ENCODE results near the gene ZCCHC7. TPM values are rescaled to one million over a fixed set of nuclear protein-coding genes. Genes with fewer than 3 reads are reported as not detected.

ZCCHC7 gene
- total and polyA plus RNA-seq, 2 donors (not counting 3 experiments of a cell fraction or from before 2014, with no cell fraction given), result 7.4 to 14.8 TPM

DNA sequence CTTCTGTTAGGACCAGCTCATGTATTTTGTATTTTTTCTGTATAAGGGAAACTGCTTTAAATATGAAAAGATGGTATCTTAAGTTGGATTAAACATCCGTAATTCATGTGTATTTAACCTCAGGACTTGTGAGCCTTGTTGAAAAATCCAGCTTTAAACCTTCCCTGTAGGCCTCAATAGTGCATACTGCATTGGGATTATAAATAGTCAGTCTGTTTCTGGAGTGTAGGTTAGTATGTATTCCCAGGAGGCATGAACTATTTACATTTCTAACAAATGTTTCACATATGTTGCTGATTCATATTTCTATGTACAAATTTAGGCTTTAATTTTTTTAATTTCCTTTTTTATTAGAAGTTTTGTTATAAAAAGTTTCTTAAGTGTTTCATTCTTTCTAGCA, 164.3 kb downstream of the ZCCHC7 start:
- Histone ChIP-seq H3K79me2 (ENCODE audit: control insufficient read depth, insufficient read depth, low read length) (no peaks in the 10 kb centered on the region), H3K27ac (ENCODE audit: insufficient read depth, low read depth, low read length) (no peak overlapping the region), H3K9me3 (replicated peaks; ENCODE audit: control insufficient read depth, insufficient read depth, low read length) (no peaks in the 10 kb centered on the region), H3K4me2 (ENCODE audit: insufficient read depth, low read length) (no peak overlapping the region), H3K9me1 (replicated peaks; ENCODE audit: control insufficient read depth, extremely low read depth, insufficient read depth, low read length) (no peaks in the 10 kb centered on the region), H3K27me3 (ENCODE audit: control insufficient read depth in 2 of 2, insufficient read depth in 2 of 2, low read length in 2 of 2) (no peaks in the 10 kb centered on the region), H2AFZ (ENCODE audit: low read depth, low read length) (no peak overlapping the region), H3K4me1 (ENCODE audit: control insufficient read depth, extremely low read depth, insufficient read depth, low read length) (no peaks in the 10 kb centered on the region), H3K4me3 (replicated peaks in 1 of 3; ENCODE audit: insufficient read depth in 1 of 3, low read depth in 1 of 3, low read length in 3 of 3) (no peak overlapping the region), H4K20me1 (replicated peaks; ENCODE audit: control insufficient read depth, extremely low read depth, insufficient read depth, low read length) (no peaks in the 10 kb centered on the region), H3K9ac (replicated peaks; ENCODE audit: extremely low read depth, insufficient read depth, low read length) (no peak overlapping the region), H3K36me3 (ENCODE audit: control insufficient read depth in 2 of 2, extremely low read depth in 1 of 2, insufficient read depth in 2 of 2, low read length in 2 of 2) (no peaks in the 10 kb centered on the region)
- TF ChIP-seq, protein P1, sequence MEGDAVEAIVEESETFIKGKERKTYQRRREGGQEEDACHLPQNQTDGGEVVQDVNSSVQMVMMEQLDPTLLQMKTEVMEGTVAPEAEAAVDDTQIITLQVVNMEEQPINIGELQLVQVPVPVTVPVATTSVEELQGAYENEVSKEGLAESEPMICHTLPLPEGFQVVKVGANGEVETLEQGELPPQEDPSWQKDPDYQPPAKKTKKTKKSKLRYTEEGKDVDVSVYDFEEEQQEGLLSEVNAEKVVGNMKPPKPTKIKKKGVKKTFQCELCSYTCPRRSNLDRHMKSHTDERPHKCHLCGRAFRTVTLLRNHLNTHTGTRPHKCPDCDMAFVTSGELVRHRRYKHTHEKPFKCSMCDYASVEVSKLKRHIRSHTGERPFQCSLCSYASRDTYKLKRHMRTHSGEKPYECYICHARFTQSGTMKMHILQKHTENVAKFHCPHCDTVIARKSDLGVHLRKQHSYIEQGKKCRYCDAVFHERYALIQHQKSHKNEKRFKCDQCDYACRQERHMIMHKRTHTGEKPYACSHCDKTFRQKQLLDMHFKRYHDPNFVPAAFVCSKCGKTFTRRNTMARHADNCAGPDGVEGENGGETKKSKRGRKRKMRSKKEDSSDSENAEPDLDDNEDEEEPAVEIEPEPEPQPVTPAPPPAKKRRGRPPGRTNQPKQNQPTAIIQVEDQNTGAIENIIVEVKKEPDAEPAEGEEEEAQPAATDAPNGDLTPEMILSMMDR (IDR thresholded peaks at IDR 0.05; ENCODE audit: extremely low read depth in 1 of 2, insufficient read depth in 1 of 2, low read depth in 1 of 2, low read length in 2 of 2), result no peak
- TF ChIP-seq, protein P2, sequence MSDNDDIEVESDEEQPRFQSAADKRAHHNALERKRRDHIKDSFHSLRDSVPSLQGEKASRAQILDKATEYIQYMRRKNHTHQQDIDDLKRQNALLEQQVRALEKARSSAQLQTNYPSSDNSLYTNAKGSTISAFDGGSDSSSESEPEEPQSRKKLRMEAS (IDR thresholded peaks at IDR 0.05; ENCODE audit: insufficient read depth, insufficient read length), result no peak
- TF ChIP-seq FOS (IDR thresholded peaks at IDR 0.05; ENCODE audit: borderline replicate concordance, insufficient read depth, low read length) (no peak), MYC (IDR thresholded peaks at IDR 0.05; ENCODE audit: low read depth, low read length) (no peak), GATA2 (IDR thresholded peaks at IDR 0.05; ENCODE audit: insufficient read depth, insufficient read length, low read depth, low read length) (no peak), POLR2AphosphoS5 (IDR thresholded peaks at IDR 0.05; ENCODE audit: insufficient read depth, low read depth, low read length) (no peak), POLR2A (IDR thresholded peaks at IDR 0.05; ENCODE audit: low read depth, low read length) (no peak), EZH2 (IDR thresholded peaks at IDR 0.05; ENCODE audit: borderline replicate concordance, low read depth, low read length, severe bottlenecking) (no peak), JUN (IDR thresholded peaks at IDR 0.05; ENCODE audit: borderline replicate concordance, insufficient read depth, insufficient read length, low read depth) (no peak)
- FAIRE-seq, result no peak
- intact Hi-C loops (cut with micrococcal nuclease), result no loop called here
- no peak for DNase-seq (ENCODE audit: low read depth, low spot score)
- CTCF ChIA-PET, result no interaction called here
- no TSS peak for BruUV-seq (replicated peaks)
- dilution Hi-C loops (cut with MboI; ENCODE audit: extremely low pct_ligation_motif_present, low sequenced_read_pairs), result no loop called here
- POLR2A ChIA-PET, result no interaction called here
